Esophagus squamous epithelium (tissue), 5 donors: ENCODE measurements around the gene HOXB6. TPM values are rescaled to one million over a fixed set of nuclear protein-coding genes. Genes with fewer than 3 reads are reported as not detected.
A peak's percentile ranks its signal among the peaks of the same experiment; 100 is the strongest.

Experiments used
- DNase-seq: peaks from one replicate; lab custom pipeline; 2025; lab: John Stamatoyannopoulos, UW
- H3K27ac ChIP-seq, 4 donors: fragments of 200-600 bp; sonication (generic); one replicate each; pipeline ENCODE4 v1.5.1; 2016 to 2019; ENCODE audit warnings: mild to moderate bottlenecking in 1 of 4
- H3K27me3 ChIP-seq, 4 donors: fragments of 200-600 bp; sonication (generic); 1 replicate in 3 of 4; 2 replicates in 1 of 4; pipeline versions ENCODE4 v1.5.1 to v1.6.0; 2017 to 2021; ENCODE audit warnings: antibody characterized with exemption in 1 of 4
- H3K36me3 ChIP-seq, 3 donors: fragments of 200-600 bp; sonication (generic); one replicate each; pipeline ENCODE4 v1.5.1; 2016 to 2019
- H3K4me1 ChIP-seq, 3 donors: fragments of 200-600 bp; sonication (generic); one replicate each; pipeline ENCODE4 v1.5.1; 2017 to 2019
- H3K4me3 ChIP-seq, 4 donors: fragments of 200-600 bp; sonication (generic); 1 replicate in 3 of 4; 2 replicates in 1 of 4; pipeline ENCODE4 v1.5.1; 2016 to 2019; ENCODE audit warnings: mild to moderate bottlenecking in 2 of 4, moderate library complexity in 1 of 4
- H3K9me3 ChIP-seq, 3 donors: fragments of 200-600 bp; sonication (generic); one replicate each; pipeline ENCODE4 v1.5.1; 2016 to 2019
- CTCF ChIP-seq, 6 experiments: fragments of 450-650 bp in 4 of 6; fragments of 200-600 bp in 2 of 6; sonication (generic) in 2 of 6; IDR thresholded peaks; one replicate each; pipeline ENCODE4 v1.5.1; 2016 to 2019; ENCODE audit warnings: antibody characterized with exemption in 6 of 6, mild to moderate bottlenecking in 4 of 6, moderate library complexity in 4 of 6
- POLR2A ChIP-seq, 4 donors: fragments of 450-650 bp; IDR thresholded peaks; one replicate each; pipeline ENCODE4 v1.6.1; 2017; ENCODE audit warnings: antibody characterized with exemption in 4 of 4, mild to moderate bottlenecking in 4 of 4, moderate library complexity in 3 of 4
- WGBS, 2 donors: methylation state at CpG; one replicate each; pipeline ENCODE4 v1.1.5; 2018; 5-methylcytosine and 5-hydroxymethylcytosine counted together
- intact Hi-C: fragments of 100-400 bp; cut with DNase I; formaldehyde crosslinking; loops from one replicate; pipeline ENCODE4 v1.15.0; 2022
- total RNA-seq, 4 donors: library from RNA; depleted of rRNA; stranded (reverse); fragments of >200 nt; gene quantifications; one replicate each; pipeline ENCODE4 v1.1.0, GENCODE V29; 2016
- donor health status: DM: yes; HTN: yes; CAD: no.

Gene HOXB6
- total RNA-seq, 4 donors from 2014 or later: 1.3 to 3.1 TPM; not detected in 2

GRCh38 chr17:48563385-48563838, 41.4 kb downstream of the HOXB6 start:
- Histone ChIP-seq H3K36me3 (no peaks in the 10 kb centered on the region), H3K4me1 (peaks cover 17 to 98% (median 84%) of the 10 kb centered on the region in 3 donors), H3K27ac (peak overlapping the region; percentile 89 to 92 (median 91)), H3K27me3 (peaks cover 0 to 76% (median 0%) of the 10 kb centered on the region in 4 donors), H3K4me3 (peak overlapping the region; percentile 33 to 71 (median 46)), H3K9me3 (no peaks in the 10 kb centered on the region)
- 38 to 55% methylated on average over 5 of the region's 6 CpGs for WGBS, 2 donors
- intact Hi-C loops: no loop called here
- DNase-seq: no peak
- TF ChIP-seq CTCF (IDR thresholded peaks at IDR 0.05): no peak
- no peak for TF ChIP-seq POLR2A (IDR thresholded peaks at IDR 0.05)

- Histone ChIP-seq H3K4me3 (peak overlapping the region in 3 of 4 donors; percentile 1 to 71 (median 55)), H3K27me3 (peaks cover 0 to 76% (median 0%) of the 10 kb centered on the region in 4 donors), H3K4me1 (peaks cover 17 to 100% (median 87%) of the 10 kb centered on the region in 3 donors), H3K36me3 (no peaks in the 10 kb centered on the region), H3K27ac (peak overlapping the region; percentile 89 to 92 (median 91)), H3K9me3 (no peaks in the 10 kb centered on the region)
- no peak for TF ChIP-seq CTCF (IDR thresholded peaks at IDR 0.05)
- TF ChIP-seq POLR2A (IDR thresholded peaks at IDR 0.05): no peak
- DNase-seq: no peak
- intact Hi-C loops: no loop called here
- WGBS, 2 donors: 42 to 47% methylated on average over 5 of the region's 5 CpGs
These were observed 41.9 kb downstream of the HOXB6 start for GRCh38 chr17:48562934-48563333.

DNA sequence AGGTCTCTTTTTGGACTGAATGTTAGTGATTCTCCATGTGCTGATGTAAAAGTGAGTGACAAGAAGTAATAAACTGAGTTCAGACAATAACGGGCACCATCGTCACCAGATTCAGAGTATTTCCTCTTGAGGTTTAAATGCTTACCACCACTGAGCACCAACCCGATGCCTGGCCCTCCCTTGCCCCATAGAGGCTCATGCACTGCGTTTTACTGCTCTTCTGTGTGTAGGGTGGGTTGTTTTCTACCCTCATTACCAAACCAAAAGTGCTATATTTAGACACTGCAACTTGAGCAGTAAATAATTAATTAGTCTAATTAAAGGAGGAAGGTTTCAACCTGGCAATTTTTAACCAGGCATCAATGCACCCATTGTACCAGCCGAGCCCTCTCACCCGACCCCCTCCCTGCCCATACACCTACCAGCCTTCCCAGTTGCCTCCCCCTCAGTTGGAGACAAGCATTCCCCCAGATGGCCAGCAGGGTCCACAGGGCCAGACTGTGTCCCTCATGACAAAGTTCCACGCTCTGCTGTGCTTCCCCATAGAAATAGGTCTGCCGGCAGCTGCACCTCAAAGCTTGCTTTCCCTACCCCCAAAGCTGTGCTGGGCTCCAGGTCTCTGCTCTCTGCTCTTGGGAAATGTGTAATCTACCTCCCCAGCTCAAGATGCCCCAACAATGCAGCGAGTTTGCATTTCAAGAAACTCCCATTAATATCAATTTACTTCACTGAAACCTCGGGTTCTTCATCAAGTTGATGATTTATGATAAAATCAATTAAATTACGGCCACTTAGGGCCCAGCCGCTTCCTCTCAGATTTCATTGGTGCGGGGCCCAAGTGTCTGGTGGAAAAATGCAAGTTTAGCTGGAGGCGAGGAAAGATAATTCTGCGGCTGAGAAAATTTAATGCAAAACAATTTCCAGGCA, 42.6 kb downstream of the HOXB6 start:
- 57 to 66% methylated on average over 14 to 15 of the region's 15 CpGs for WGBS, 2 donors
- Histone ChIP-seq H3K4me1 (peaks cover 22 to 100% (median 87%) of the 10 kb centered on the region in 3 donors), H3K27me3 (peaks cover 0 to 76% (median 0%) of the 10 kb centered on the region in 4 donors), H3K27ac (peak overlapping the region; percentile 89 to 92 (median 91)), H3K4me3 (peak overlapping the region in 2 of 4 donors; percentile 55 to 71), H3K36me3 (no peaks in the 10 kb centered on the region), H3K9me3 (no peaks in the 10 kb centered on the region)
- DNase-seq: no peak
- intact Hi-C loops: no loop called here
- TF ChIP-seq POLR2A (IDR thresholded peaks at IDR 0.05) (no peak), CTCF (IDR thresholded peaks at IDR 0.05) (peak in 2 of 6 experiments; percentile 13 to 22)

DNA sequence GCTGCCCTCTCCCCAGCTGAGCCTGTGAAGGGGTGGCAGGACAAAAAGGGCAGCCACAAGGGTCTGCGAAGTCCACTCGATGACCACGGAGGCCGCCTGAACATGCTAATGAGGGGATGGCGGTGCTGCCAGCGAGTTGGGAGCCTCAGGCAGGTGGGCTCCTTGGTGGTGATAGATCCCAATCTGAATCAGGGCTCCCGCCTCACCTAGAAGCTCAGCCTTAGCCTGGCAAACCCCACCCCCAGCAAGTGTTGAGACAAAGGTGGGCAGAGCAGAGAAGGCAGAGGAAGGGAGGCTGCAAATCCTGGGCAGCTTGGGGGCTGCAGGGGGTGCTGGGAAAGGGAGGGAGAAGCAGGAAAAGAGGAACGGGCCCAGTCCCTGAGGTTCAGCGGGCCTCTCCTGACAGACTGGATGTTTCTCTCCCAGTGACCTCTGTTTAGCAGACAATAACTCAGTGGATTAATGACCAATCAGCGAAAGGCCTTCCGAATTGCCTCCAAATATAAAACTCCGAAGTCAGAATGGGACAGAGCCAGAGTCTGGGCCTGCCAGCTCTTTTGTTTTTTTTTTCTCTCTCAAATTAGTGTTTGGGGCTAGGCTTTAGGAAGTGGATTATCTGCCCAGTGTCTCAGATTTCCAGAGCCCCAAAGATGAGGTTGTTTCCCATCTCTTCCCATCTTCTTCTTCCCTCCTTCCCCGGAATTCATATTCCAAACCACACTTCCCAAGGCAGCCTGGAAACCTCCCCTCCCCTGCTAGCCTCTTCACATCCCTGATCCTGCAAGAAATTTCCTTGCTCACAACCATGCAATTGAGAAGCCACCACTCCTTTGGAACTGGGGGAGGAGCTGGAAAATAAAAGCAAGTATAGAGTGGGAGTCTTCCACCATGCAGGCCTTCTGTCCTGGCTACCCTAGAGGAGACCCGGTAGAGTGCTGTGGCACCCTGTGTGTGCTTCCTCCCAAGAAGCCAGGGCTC, 44.7 kb downstream of the HOXB6 start:
- Histone ChIP-seq H3K27me3 (peaks cover 0 to 72% (median 0%) of the 10 kb centered on the region in 4 donors), H3K4me3 (peak overlapping the region in 2 of 4 donors; percentile 50 to 54), H3K9me3 (no peaks in the 10 kb centered on the region), H3K27ac (peak overlapping the region; percentile 89 to 95 (median 92)), H3K4me1 (peaks cover 36 to 100% (median 85%) of the 10 kb centered on the region in 3 donors), H3K36me3 (no peaks in the 10 kb centered on the region)
- intact Hi-C loops: no loop called here
- DNase-seq: no peak
- 46 to 49% methylated on average over 11 to 13 of the region's 14 CpGs for WGBS, 2 donors
- TF ChIP-seq CTCF (IDR thresholded peaks at IDR 0.05): no peak
- TF ChIP-seq POLR2A (IDR thresholded peaks at IDR 0.05): peak in 1 of 4 donors; percentile 36
